CD14-positive monocyte (primary cell): Measurements from ENCODE around the gene RTN4R. TPM values are rescaled to one million over a fixed set of nuclear protein-coding genes. Genes with fewer than 3 reads are reported as not detected.

ENCODE experiments used
- DNase-seq, 3 donors: peaks; one replicate each; pipeline ENCODE4 v3.0.0-alpha.2; 2011 to 2022
- H2AFZ ChIP-seq: 2 replicates; pipeline ENCODE4 v1.6.0; 2012; ENCODE audit warnings: mild to moderate bottlenecking, low read depth, low read length, inconsistent platforms; ENCODE audit not compliant: insufficient read depth, poor library complexity, severe bottlenecking
- H3K27ac ChIP-seq, 2 donors: 1 replicate in 1 of 2; 2 replicates in 1 of 2; pipeline ENCODE4 v1.5.1; 2012 to 2013; ENCODE audit warnings: low read length in 2 of 2, control low read depth in 1 of 2, inconsistent platforms in 1 of 2, low read depth in 1 of 2, mild to moderate bottlenecking in 1 of 2
- H3K27me3 ChIP-seq, 2 donors: one replicate each; pipeline versions ENCODE4 v1.6.0 to v1.6.1; 2011 to 2013; ENCODE audit warnings: low read length in 2 of 2; ENCODE audit not compliant: control insufficient read depth in 2 of 2, insufficient read depth in 2 of 2
- H3K36me3 ChIP-seq, 2 donors: replicated peaks in 1 of 2; 1 replicate in 1 of 2; 2 replicates in 1 of 2; pipeline versions ENCODE4 v1.5.1 to v1.6.1; 2012 to 2013; ENCODE audit warnings: low read length in 2 of 2, control low read depth in 1 of 2, inconsistent platforms in 1 of 2, mild to moderate bottlenecking in 1 of 2; ENCODE audit not compliant: insufficient read depth in 2 of 2, control insufficient read depth in 1 of 2
- H3K4me1 ChIP-seq, 2 donors: 1 replicate in 1 of 2; 2 replicates in 1 of 2; pipeline versions ENCODE4 v1.5.1 to v1.6.1; 2012 to 2013; ENCODE audit warnings: low read length in 2 of 2, control low read depth in 1 of 2, inconsistent platforms in 1 of 2, mild to moderate bottlenecking in 1 of 2, moderate library complexity in 1 of 2; ENCODE audit not compliant: insufficient read depth in 2 of 2, control insufficient read depth in 1 of 2
- H3K4me2 ChIP-seq: replicated peaks from 2 replicates; pipeline ENCODE3; 2012; ENCODE audit warnings: low read length, moderate library complexity, mild to moderate bottlenecking; ENCODE audit not compliant: poor library complexity, severe bottlenecking; ENCODE audit errors: extremely low read depth
- H3K4me3 ChIP-seq, 3 experiments: fragments of 200-600 bp in 1 of 3; sonication (generic) in 1 of 3; replicated peaks in 1 of 3; 1 replicate in 2 of 3; 2 replicates in 1 of 3; pipeline ENCODE4 v1.5.1; 2011 to 2013; ENCODE audit warnings: low read length in 3 of 3, mild to moderate bottlenecking in 3 of 3, control low read depth in 2 of 3, low read depth in 2 of 3, inconsistent platforms in 1 of 3, moderate library complexity in 1 of 3
- H3K79me2 ChIP-seq: 2 replicates; pipeline ENCODE4 v1.6.0; 2012; ENCODE audit warnings: mild to moderate bottlenecking, control low read depth, inconsistent platforms, low read length, moderate library complexity; ENCODE audit not compliant: insufficient read depth
- H3K9ac ChIP-seq: 2 replicates; pipeline ENCODE4 v1.6.0; 2017; ENCODE audit warnings: low read length, mild to moderate bottlenecking; ENCODE audit not compliant: insufficient read depth, poor library complexity, severe bottlenecking
- H3K9me3 ChIP-seq, 2 donors: replicated peaks in 1 of 2; 1 replicate in 1 of 2; 2 replicates in 1 of 2; pipeline versions ENCODE4 v1.5.1 to v1.6.1; 2012 to 2013; ENCODE audit warnings: low read length in 2 of 2, control low read depth in 1 of 2; ENCODE audit not compliant: control insufficient read depth in 1 of 2, insufficient read depth in 1 of 2
- H4K20me1 ChIP-seq: 2 replicates; pipeline ENCODE4 v1.6.0; 2012; ENCODE audit warnings: mild to moderate bottlenecking, low read length, control low read depth, moderate library complexity; ENCODE audit not compliant: insufficient read depth
- H3K27ac Mint-ChIP-seq, 7 donors: one replicate each; pipeline ENCODE4 v1.8.0; 2020; ENCODE audit warnings: mild to moderate bottlenecking in 7 of 7, mixed read lengths in 7 of 7, moderate library complexity in 6 of 7, inconsistent platforms in 2 of 7
- H3K27me3 Mint-ChIP-seq, 3 donors: one replicate each; pipeline ENCODE4 v1.8.0; 2021 to 2022; ENCODE audit warnings: low read depth in 3 of 3, mild to moderate bottlenecking in 3 of 3, mixed read lengths in 3 of 3, moderate library complexity in 3 of 3, inconsistent platforms in 1 of 3
- H3K36me3 Mint-ChIP-seq, 2 donors: one replicate each; pipeline ENCODE4 v1.8.0; 2020; ENCODE audit warnings: mixed read lengths in 2 of 2, inconsistent platforms in 1 of 2, mild to moderate bottlenecking in 1 of 2
- H3K4me1 Mint-ChIP-seq: one replicate; pipeline ENCODE4 v1.8.0; 2020; ENCODE audit warnings: mild to moderate bottlenecking, mixed read lengths
- H3K4me3 Mint-ChIP-seq, 2 donors: one replicate each; pipeline ENCODE4 v1.8.0; 2020; ENCODE audit warnings: mild to moderate bottlenecking in 2 of 2, mixed read lengths in 2 of 2, moderate library complexity in 1 of 2
- H3K9me3 Mint-ChIP-seq, 7 donors: one replicate each; pipeline ENCODE4 v1.8.0; 2020 to 2022; ENCODE audit warnings: mixed read lengths in 7 of 7, mild to moderate bottlenecking in 6 of 7, moderate library complexity in 6 of 7, inconsistent platforms in 2 of 7
- WGBS: methylation state at CpG from one replicate; pipeline ENCODE4 v1.1.5; 2013; ENCODE audit warnings: missing lambda C conversion rate; ENCODE audit not compliant: insufficient coverage; 5-methylcytosine and 5-hydroxymethylcytosine counted together
- intact Hi-C, 2 donors: fragments of 100-400 bp; cut with micrococcal nuclease; formaldehyde crosslinking; loops; one replicate each; pipeline versions ENCODE4 v1.15.0 to v1.15.1; 2023
- polyA plus RNA-seq, 3 donors: library from polyadenylated mRNA; depleted of rRNA in 1 of 3; unstranded in 2 of 3; stranded (reverse) in 1 of 3; fragments of 300-500 nt in 2 of 3; fragments of >200 nt in 1 of 3; fragmentation: Illumina TruSeq in 2 of 3; gene quantifications; 1 replicate in 2 of 3; 2 replicates in 1 of 3; pipeline ENCODE4 v1.2.3, GENCODE V29; 2012 to 2021
- TF ChIP-seq, protein P1 (sequence below): fragments of 200-600 bp; IDR thresholded peaks from one replicate; pipeline ENCODE4 v1.8.0; 2022; ENCODE audit warnings: antibody characterized with exemption, mild to moderate bottlenecking

RTN4R gene
- polyA plus RNA-seq, 3 donors, result not detected

DNA sequence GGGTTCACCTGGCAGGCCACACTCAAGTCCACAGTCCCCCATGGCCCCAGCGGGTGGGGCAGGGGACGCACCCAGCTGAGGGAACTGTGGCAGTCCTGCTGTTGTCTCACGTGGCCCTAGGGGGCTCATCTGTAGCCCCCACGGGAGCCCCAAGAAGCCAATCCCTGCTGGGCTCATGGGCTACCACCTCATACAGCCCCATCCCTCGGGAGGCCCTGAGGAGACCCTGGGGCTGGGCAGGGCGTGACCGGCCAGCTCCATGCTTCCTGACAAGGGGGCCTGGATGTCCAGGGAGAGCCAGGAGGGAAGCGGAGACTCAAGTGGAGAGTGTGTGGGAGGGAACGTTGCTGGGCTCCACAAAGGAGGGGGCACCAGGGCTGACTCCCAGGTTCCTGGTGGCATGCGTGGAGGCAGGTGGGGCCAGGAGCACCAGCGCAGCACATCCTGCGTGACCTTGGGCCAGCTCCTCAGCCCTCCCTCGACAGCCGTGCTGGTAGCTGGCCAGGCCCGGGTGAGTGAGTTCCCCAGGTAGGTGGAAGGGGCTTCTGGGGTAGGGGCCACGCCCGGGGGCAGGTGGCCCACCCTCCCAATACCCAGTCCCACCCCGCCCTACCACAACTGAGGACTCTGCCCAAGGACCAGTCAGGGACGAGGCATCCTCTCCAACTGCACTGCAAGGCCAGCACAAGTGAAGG is 7.9 kb downstream of the RTN4R start:
- Mint-ChIP-seq H3K27ac (no peak overlapping the region), H3K27me3 (peaks cover 0 to 2% (median 1%) of the 10 kb centered on the region in 3 donors), H3K36me3 (no peaks in the 10 kb centered on the region), H3K9me3 (no peaks in the 10 kb centered on the region), H3K4me3 (no peak overlapping the region), H3K4me1 (no peaks in the 10 kb centered on the region)
- H3K4me2 ChIP-seq, result no peak overlapping the region
- no peaks in the 10 kb centered on the region for H4K20me1 ChIP-seq
- H3K4me1 ChIP-seq, result no peaks in the 10 kb centered on the region
- WGBS, result 92% methylated on average over 11 of the region's 19 CpGs
- TF ChIP-seq, protein P1, sequence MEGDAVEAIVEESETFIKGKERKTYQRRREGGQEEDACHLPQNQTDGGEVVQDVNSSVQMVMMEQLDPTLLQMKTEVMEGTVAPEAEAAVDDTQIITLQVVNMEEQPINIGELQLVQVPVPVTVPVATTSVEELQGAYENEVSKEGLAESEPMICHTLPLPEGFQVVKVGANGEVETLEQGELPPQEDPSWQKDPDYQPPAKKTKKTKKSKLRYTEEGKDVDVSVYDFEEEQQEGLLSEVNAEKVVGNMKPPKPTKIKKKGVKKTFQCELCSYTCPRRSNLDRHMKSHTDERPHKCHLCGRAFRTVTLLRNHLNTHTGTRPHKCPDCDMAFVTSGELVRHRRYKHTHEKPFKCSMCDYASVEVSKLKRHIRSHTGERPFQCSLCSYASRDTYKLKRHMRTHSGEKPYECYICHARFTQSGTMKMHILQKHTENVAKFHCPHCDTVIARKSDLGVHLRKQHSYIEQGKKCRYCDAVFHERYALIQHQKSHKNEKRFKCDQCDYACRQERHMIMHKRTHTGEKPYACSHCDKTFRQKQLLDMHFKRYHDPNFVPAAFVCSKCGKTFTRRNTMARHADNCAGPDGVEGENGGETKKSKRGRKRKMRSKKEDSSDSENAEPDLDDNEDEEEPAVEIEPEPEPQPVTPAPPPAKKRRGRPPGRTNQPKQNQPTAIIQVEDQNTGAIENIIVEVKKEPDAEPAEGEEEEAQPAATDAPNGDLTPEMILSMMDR, result no peak
- no peaks in the 10 kb centered on the region for H3K9me3 ChIP-seq
- no peak for DNase-seq
- no peaks in the 10 kb centered on the region for H3K79me2 ChIP-seq
- no peak overlapping the region for H3K4me3 ChIP-seq
- no peak overlapping the region for H2AFZ ChIP-seq
- intact Hi-C loops, result no loop called here
- no peak overlapping the region for H3K9ac ChIP-seq
- no peaks in the 10 kb centered on the region for H3K36me3 ChIP-seq
- H3K27me3 ChIP-seq, result no peaks in the 10 kb centered on the region
- no peak overlapping the region for H3K27ac ChIP-seq

DNA sequence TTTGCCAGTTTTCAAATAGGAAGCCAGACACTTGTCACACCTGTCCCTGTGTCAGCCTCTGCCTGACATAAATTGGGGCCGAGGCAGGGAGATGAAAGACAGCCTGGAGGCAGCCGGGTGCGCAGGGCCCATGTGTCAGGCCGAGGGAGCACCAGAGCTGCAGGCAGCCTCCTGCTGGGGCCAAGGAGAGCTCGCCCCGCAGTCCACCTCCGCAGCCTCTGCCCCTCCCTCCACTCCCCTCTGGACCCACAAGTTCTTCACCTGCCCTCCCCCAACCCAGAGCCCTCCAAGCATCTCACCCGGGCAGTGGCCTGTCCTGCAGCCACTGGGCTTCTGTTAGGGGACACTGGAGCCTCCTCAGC is 8.8 kb downstream of the RTN4R start:
- H3K36me3 Mint-ChIP-seq, result no peaks in the 10 kb centered on the region
- intact Hi-C loops, result no loop called here
- WGBS, result 99% methylated on average over 8 of the region's 8 CpGs

More for the DNA sequence above, 8.8 kb downstream of the RTN4R start:
- Histone ChIP-seq H3K4me3 (no peak overlapping the region), H3K4me1 (no peaks in the 10 kb centered on the region), H4K20me1 (no peaks in the 10 kb centered on the region), H3K79me2 (no peaks in the 10 kb centered on the region), H3K9ac (no peak overlapping the region), H3K27ac (no peak overlapping the region), H3K36me3 (no peaks in the 10 kb centered on the region), H2AFZ (no peak overlapping the region), H3K4me2 (no peak overlapping the region), H3K27me3 (no peaks in the 10 kb centered on the region), H3K9me3 (no peaks in the 10 kb centered on the region)
- H3K27me3 Mint-ChIP-seq, result peaks cover 0 to 1% (median under 1%) of the 10 kb centered on the region in 3 donors
- H3K4me1 Mint-ChIP-seq, result peaks cover 8% of the 10 kb centered on the region
- no peak for DNase-seq
- H3K9me3 Mint-ChIP-seq, result no peaks in the 10 kb centered on the region
- TF ChIP-seq, protein P1, result no peak
- H3K27ac Mint-ChIP-seq, result no peak overlapping the region
- H3K4me3 Mint-ChIP-seq, result no peak overlapping the region
